CD4-positive, alpha-beta T cell treated with Interleukin-17A for 4 hours (primary cell): ENCODE measurements around the gene LZTR1.

Experiments
- DNase-seq: peaks from one replicate; pipeline ENCODE4 v3.0.0-alpha.2; 2020; ENCODE audit warnings: mixed read lengths

LZTR1 gene

GRCh38 chr22:20951151-20951931 is 30.8 kb upstream of the LZTR1 start:
- no peak for DNase-seq

- no peak for DNase-seq
These were observed 30.1 kb upstream of the LZTR1 start for GRCh38 chr22:20951932-20952380.

GRCh38 chr22:20952544-20953341 is 29.4 kb upstream of the LZTR1 start:
- DNase-seq = no peak

GRCh38 chr22:20953342-20953608 is 28.8 kb upstream of the LZTR1 start:
- DNase-seq = no peak

GRCh38 chr22:20953668-20954500 is 28.2 kb upstream of the LZTR1 start:
- no peak for DNase-seq

GRCh38 chr22:20955548-20955947 is 26.5 kb upstream of the LZTR1 start:
- no peak for DNase-seq

- DNase-seq = no peak
These were observed 25.6 kb upstream of the LZTR1 start for GRCh38 chr22:20956258-20957101.

- no peak for DNase-seq
These were observed 24.9 kb upstream of the LZTR1 start for GRCh38 chr22:20957102-20957682.

- no peak for DNase-seq
These were observed 24.2 kb upstream of the LZTR1 start for GRCh38 chr22:20957683-20958431.

GRCh38 chr22:20959578-20960461 is 22.3 kb upstream of the LZTR1 start:
- no peak for DNase-seq

- DNase-seq = no peak
These were observed 21.5 kb upstream of the LZTR1 start for GRCh38 chr22:20960609-20961008.

GRCh38 chr22:20962491-20962945 is 19.6 kb upstream of the LZTR1 start:
- DNase-seq = no peak

GRCh38 chr22:20963201-20964052 is 18.7 kb upstream of the LZTR1 start:
- DNase-seq = no peak

GRCh38 chr22:20964090-20964798 is 17.9 kb upstream of the LZTR1 start:
- DNase-seq = no peak

GRCh38 chr22:20964799-20965103 is 17.3 kb upstream of the LZTR1 start:
- no peak for DNase-seq

- DNase-seq = peak; percentile 47
These were observed 16.8 kb upstream of the LZTR1 start for GRCh38 chr22:20965104-20965887.

GRCh38 chr22:20965888-20966855 is 15.9 kb upstream of the LZTR1 start:
- no peak for DNase-seq
